Inflammatory macrophage treated with lipopolysaccharide for 4 hours (primary cell): ENCODE measurements around the gene MPPE1.

ENCODE experiments used
- DNase-seq: peaks from one replicate; pipeline ENCODE4 v3.0.0-alpha.2; 2020

Gene MPPE1

GRCh38 chr18:11908182-11909060 lies at the start of gene MPPE1:
Gene MPPE1 (minus strand): TSS chr18:11908317. CDS start chr18:11897264, 11,053 bp downstream.
- peak; percentile 96 for DNase-seq

DNA sequence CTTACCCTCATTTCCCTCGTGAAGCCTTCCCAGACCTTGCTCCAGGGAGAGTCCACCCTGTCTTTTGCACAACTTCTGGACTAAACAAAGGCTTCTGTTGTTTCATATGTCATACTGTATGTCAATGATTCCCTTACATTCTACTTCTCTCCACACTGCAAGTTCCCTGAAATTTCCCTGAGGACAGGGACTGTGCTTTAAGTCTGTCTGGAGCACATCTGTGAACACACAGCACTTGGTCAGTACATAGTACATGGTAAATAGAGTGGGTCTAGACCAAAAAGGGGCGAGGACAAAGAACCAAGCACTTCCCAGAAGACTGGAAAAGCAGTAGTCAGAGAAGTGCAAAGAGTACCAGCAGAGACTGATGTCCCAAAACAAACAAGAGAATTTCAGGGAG lies 49.5 kb upstream of the MPPE1 start:
- DNase-seq: no peak

DNA sequence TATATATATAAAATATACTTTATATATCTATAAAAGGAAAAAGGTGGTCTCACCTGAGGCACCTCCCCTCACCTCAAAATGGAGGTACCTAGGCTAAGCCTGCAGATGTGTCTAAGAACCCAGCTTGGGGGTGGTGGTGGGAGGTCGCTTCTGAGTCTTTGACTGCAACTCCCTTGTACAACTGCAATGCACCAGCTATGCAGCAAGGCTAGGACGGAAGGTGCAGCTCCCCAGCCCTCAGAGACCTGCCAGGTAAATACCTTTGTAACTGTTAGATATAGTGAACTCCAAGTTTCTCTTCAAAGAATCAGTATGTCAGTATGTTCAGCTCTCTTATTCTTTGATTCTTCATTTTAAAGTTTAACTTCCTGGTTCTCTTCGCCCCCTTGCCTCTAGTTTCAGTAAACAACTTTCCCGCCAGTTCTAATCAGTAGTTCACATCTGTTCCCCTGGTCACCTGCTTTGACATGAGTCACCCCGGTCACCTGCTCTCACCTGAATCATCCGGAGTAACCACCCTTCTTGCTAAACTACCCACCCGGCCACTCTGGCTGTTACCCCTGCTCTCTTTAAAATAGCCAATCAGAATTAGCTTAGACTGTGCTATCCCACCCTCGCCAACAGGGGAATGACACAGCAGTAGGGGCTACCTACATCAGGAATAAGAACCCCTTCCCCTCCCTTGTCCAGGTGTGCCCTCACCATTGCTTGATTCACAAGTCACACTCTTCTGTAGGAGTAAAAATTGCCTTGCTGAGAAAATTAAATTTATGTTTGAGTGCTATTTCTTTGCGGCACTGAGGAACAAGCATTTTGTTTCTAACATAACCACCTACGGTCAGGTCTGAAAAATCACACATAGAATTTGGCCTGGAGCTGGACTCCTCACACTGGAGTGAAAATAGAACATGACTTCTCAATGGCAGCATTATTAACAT lies 48.5 kb upstream of the MPPE1 start:
- no peak for DNase-seq

- peak; percentile 47 for DNase-seq
Observed at GRCh38 chr18:11955239-11956029, 47.3 kb upstream of the MPPE1 start.

DNA sequence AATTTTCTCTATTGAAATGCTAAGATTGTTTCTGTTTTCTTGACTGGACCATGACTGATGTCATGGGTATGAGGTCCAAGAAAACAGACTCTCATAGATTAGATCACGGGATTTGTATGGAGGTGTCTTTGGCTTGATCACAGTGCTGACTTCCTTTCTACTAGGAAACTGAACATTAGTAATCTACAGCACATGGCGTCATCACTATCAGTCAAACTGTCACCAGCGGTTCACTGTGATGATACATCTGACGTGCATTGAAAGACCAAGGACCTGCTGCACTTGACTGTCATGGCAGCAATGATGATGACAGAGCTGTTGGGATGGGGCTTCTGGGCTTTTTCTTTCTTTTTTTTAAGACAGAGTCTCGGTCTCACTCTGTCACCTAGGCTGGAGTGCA lies 45.0 kb upstream of the MPPE1 start:
- no peak for DNase-seq

GRCh38 chr18:11951390-11951851 lies 43.3 kb upstream of the MPPE1 start:
- DNase-seq: no peak

GRCh38 chr18:11950824-11951223 lies 42.7 kb upstream of the MPPE1 start:
- no peak for DNase-seq

- DNase-seq: no peak
Observed at GRCh38 chr18:11948852-11949523, 40.9 kb upstream of the MPPE1 start.

GRCh38 chr18:11947214-11948191 lies 39.4 kb upstream of the MPPE1 start:
- DNase-seq: peak; percentile 88

- DNase-seq: peak; percentile 6
Observed at GRCh38 chr18:11946756-11947155, 38.6 kb upstream of the MPPE1 start.

- DNase-seq: peak; percentile 36
Observed at GRCh38 chr18:11945834-11946659, 37.9 kb upstream of the MPPE1 start.

DNA sequence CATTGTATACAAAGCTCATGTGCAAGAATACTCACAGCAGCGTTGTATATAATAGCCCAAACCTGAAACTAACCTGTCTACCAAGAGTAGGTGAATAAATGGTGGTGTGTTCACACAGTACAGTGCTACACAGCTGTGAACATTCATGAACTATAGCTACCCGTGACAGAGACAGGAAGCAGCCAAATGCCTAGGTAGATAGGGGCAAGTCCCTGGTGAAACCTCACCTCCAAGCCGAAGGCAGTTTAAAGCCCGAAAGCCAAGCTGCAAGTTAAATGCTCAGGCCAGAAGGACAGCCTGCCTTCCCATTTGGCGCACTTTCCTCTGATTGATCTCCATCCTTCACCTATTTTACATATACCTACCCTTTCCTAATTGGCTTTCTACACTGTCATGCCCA lies 36.7 kb upstream of the MPPE1 start:
- no peak for DNase-seq

DNA sequence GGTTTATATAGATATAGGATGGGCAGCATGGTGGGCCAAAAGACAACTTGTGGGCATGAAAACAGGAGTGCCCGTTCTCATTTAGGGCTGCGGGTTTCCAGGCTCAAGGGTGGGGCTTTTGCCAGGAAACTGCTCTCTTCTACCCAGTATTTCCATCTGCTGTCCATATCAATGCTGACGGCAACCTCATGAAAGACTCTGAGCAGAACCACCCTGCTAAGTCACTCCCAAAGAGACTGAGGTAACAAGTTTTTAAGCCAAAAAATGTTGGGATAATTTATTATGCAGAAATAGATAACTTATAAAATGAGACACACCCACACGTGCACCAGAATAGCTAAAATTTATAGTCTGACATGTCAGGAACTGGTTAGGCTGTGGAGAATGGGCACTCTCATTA lies 36.1 kb upstream of the MPPE1 start:
- no peak for DNase-seq

GRCh38 chr18:11943551-11943950 lies 35.4 kb upstream of the MPPE1 start:
- no peak for DNase-seq

GRCh38 chr18:11940956-11941355 lies 32.8 kb upstream of the MPPE1 start:
- DNase-seq: no peak

GRCh38 chr18:11937874-11938478 lies 29.9 kb upstream of the MPPE1 start:
- DNase-seq: peak; percentile 74

GRCh38 chr18:11932393-11932792 lies 24.3 kb upstream of the MPPE1 start:
- no peak for DNase-seq

DNA sequence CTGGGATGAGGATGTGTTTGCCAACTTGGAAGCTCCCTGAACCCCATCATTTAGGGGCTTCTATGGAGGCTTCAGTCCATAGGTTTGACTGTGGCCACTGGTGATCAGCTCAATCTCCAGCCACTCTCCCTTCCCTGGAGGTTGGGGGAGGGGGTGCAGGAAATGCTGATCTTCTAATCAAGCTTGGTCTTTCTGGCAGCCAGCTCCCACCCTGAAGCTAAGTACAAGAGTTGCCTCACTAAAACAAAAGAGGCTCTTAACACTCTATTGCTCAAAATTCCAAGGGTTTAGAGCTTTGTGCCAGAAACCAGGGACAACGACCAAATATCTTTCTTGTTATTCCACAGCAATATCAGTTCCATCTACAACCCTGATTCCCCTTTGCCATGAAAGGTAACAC lies 19.4 kb upstream of the MPPE1 start:
- DNase-seq: no peak

DNA sequence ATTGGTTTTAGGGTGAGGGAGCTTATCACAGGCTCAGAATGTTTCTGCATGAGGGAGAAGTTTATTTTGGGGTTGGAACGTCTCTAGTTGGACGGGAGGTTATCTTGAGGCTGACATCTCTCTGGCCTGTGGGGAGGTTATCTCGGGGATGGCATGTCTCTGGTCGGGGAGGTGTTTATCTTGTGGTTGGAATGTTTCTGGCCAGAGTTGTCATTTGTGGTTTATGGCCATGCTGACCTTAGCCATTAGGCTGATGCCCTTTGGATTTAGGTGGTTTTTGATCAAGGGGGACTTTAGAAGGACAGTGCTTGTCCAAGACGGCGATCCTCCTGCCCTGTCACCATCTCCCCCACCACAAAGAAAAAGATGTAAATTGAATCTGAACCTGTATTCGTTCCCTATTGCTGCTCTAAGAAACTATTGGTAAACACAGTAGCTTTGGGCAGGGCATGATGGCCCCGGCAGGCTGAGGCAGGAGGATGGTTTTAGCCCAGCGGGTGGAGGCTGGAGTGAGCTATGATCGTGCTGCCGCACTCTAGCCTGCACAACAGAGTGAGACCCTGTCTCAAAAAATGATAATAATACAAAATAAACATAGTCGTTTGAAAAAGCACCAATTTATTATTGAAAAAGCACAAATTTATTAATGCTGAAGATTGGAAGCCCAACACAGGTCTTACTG lies 17.8 kb upstream of the MPPE1 start:
- DNase-seq: no peak
